ENCODE results near the gene UBXN6.

Gene UBXN6

DNA sequence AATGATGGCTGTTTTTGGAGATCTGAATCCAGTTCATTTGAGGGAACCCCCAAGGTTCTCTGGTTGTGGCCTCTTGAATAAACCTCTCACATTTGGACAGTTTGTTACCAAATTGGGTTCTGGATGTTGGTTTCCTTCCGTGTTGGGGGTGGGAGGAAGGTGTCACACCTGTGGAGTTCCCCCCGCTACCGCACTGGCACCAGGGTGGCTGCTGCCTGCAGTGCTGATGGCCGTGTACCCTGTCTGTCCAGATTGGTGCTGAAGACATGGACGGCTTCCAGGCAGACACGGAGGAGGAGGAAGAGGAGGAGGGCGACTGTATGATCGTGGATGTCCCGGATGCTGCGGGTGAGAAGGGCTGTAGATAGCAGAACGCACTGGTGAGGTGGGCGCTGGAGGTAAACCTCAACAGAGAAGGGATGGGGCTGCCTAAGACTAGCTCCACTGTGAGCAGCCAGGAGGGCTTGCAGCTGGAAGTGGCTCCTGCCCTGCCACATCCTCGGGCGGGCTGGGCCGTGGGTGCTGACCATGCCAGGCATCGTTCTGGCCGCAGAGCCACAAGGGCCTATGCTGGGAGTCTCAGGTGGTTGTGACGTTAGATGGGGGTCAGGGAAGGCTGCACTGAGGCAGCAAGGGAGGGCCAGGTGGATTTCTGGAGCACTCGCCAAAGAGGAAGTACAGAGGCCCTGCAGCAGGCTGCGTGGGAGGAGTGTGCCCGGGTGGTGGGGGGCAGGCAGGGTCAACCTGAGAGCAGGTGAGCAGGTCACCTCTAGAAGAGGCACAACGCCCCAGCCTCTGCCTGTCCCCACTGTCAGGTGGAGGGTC, 15.4 kb downstream of the UBXN6 start:
- no peak overlapping the region for H2AK5ac ChIP-seq (ENCODE audit: low read length, severe bottlenecking)
- H3K36me3 ChIP-seq (ENCODE audit: control insufficient read depth in 1 of 2, insufficient read depth in 2 of 2, low read depth in 1 of 2, low read length in 2 of 2): peaks cover 31 to 51% of the 10 kb centered on the region in 2 experiments
- WGBS: 93% methylated on average over 22 of the region's 22 CpGs
- peaks cover 12% of the 10 kb centered on the region for H3K79me1 ChIP-seq (replicated peaks; ENCODE audit: low read length, poor library complexity, severe bottlenecking)
- no peak overlapping the region for H2BK5ac ChIP-seq (ENCODE audit: low read depth, low read length, poor library complexity, severe bottlenecking)
- no peak overlapping the region for H2BK120ac ChIP-seq (ENCODE audit: low read depth, low read length)
- no peak overlapping the region for H3K4me2 ChIP-seq (ENCODE audit: low read length, poor library complexity, severe bottlenecking)
- H3K27ac ChIP-seq (ENCODE audit: low read length, poor library complexity, severe bottlenecking): no peak overlapping the region
- no peak overlapping the region for H3K23ac ChIP-seq (ENCODE audit: low read length in 2 of 2)
- H2BK12ac ChIP-seq (ENCODE audit: low read length in 2 of 2): no peak overlapping the region
- H3K9me3 ChIP-seq (ENCODE audit: control insufficient read depth, low read length): no peaks in the 10 kb centered on the region
- no peak overlapping the region for H4K8ac ChIP-seq (ENCODE audit: low read length)
- no peaks in the 10 kb centered on the region for H3K27me3 ChIP-seq (ENCODE audit: control insufficient read depth in 1 of 2, insufficient read depth in 1 of 2, low read length in 2 of 2)
- no peak overlapping the region for H2AFZ ChIP-seq (ENCODE audit: low read depth, low read length)
- no peak overlapping the region for H3K4me3 ChIP-seq (ENCODE audit: insufficient read depth in 1 of 2, low read depth in 1 of 2, low read length in 2 of 2)
- no peak overlapping the region for H2BK15ac ChIP-seq (ENCODE audit: low read depth, poor library complexity, severe bottlenecking)
- no peak overlapping the region for H3K14ac ChIP-seq (ENCODE audit: low read length in 2 of 2)
- H4K91ac ChIP-seq (ENCODE audit: low read length): no peak overlapping the region
- H3K18ac ChIP-seq (ENCODE audit: low read depth in 1 of 2, low read length in 2 of 2): no peak overlapping the region
- H3K4ac ChIP-seq (ENCODE audit: low read depth in 1 of 2, low read length in 2 of 2): no peak overlapping the region
- no peak overlapping the region for H3K9ac ChIP-seq (ENCODE audit: low read length)
- DNase-seq: no peak
- no peaks in the 10 kb centered on the region for H3K4me1 ChIP-seq (ENCODE audit: control insufficient read depth, insufficient read depth, low read depth, low read length)

GRCh38 chr19:4439243-4439642, 18.4 kb downstream of the UBXN6 start:
- no peak overlapping the region for H2AFZ ChIP-seq (ENCODE audit: low read depth, low read length)
- no peak for DNase-seq
- H3K27ac ChIP-seq (ENCODE audit: low read length, poor library complexity, severe bottlenecking): no peak overlapping the region
- H3K4me1 ChIP-seq (ENCODE audit: control insufficient read depth, insufficient read depth, low read depth, low read length): peaks cover 2% of the 10 kb centered on the region
- no peak overlapping the region for H3K4me3 ChIP-seq (ENCODE audit: insufficient read depth in 1 of 2, low read depth in 1 of 2, low read length in 2 of 2)
- H3K9ac ChIP-seq (ENCODE audit: low read length): no peak overlapping the region
- no peak overlapping the region for H3K4ac ChIP-seq (ENCODE audit: low read depth in 1 of 2, low read length in 2 of 2)
- no peak overlapping the region for H2BK15ac ChIP-seq (ENCODE audit: low read depth, poor library complexity, severe bottlenecking)
- no peak overlapping the region for H2BK5ac ChIP-seq (ENCODE audit: low read depth, low read length, poor library complexity, severe bottlenecking)
- H3K18ac ChIP-seq (ENCODE audit: low read depth in 1 of 2, low read length in 2 of 2): no peak overlapping the region
- H3K23ac ChIP-seq (ENCODE audit: low read length in 2 of 2): no peak overlapping the region
- no peaks in the 10 kb centered on the region for H3K9me3 ChIP-seq (ENCODE audit: control insufficient read depth, low read length)
- H3K79me1 ChIP-seq (replicated peaks; ENCODE audit: low read length, poor library complexity, severe bottlenecking): peaks cover 9% of the 10 kb centered on the region
- WGBS: 90% methylated on average over 12 of the region's 12 CpGs
- no peak overlapping the region for H3K4me2 ChIP-seq (ENCODE audit: low read length, poor library complexity, severe bottlenecking)
- no peak overlapping the region for H2AK5ac ChIP-seq (ENCODE audit: low read length, severe bottlenecking)
- no peak overlapping the region for H2BK120ac ChIP-seq (ENCODE audit: low read depth, low read length)
- no peak overlapping the region for H4K8ac ChIP-seq (ENCODE audit: low read length)
- no peak overlapping the region for H2BK12ac ChIP-seq (ENCODE audit: low read length in 2 of 2)
- no peaks in the 10 kb centered on the region for H3K27me3 ChIP-seq (ENCODE audit: control insufficient read depth in 1 of 2, insufficient read depth in 1 of 2, low read length in 2 of 2)
- no peak overlapping the region for H3K14ac ChIP-seq (ENCODE audit: low read length in 2 of 2)
- H3K36me3 ChIP-seq (ENCODE audit: control insufficient read depth in 1 of 2, insufficient read depth in 2 of 2, low read depth in 1 of 2, low read length in 2 of 2): peaks cover 2 to 35% of the 10 kb centered on the region in 2 experiments
- H4K91ac ChIP-seq (ENCODE audit: low read length): no peak overlapping the region

- 91% methylated on average over 10 of the region's 10 CpGs for WGBS
- H3K27ac ChIP-seq (ENCODE audit: low read length, poor library complexity, severe bottlenecking): no peak overlapping the region
Observed at GRCh38 chr19:4437103-4437502, 20.5 kb downstream of the UBXN6 start.

GRCh38 chr19:4436231-4436630, 21.4 kb downstream of the UBXN6 start:
- Histone ChIP-seq H3K23ac (ENCODE audit: low read length in 2 of 2) (no peak overlapping the region), H2AK5ac (ENCODE audit: low read length, severe bottlenecking) (no peak overlapping the region), H2BK5ac (ENCODE audit: low read depth, low read length, poor library complexity, severe bottlenecking) (no peak overlapping the region), H2AFZ (ENCODE audit: low read depth, low read length) (no peak overlapping the region), H3K36me3 (ENCODE audit: control insufficient read depth in 1 of 2, insufficient read depth in 2 of 2, low read depth in 1 of 2, low read length in 2 of 2) (peaks cover 23 to 35% of the 10 kb centered on the region in 2 experiments), H3K4me1 (ENCODE audit: control insufficient read depth, insufficient read depth, low read depth, low read length) (peaks cover 2% of the 10 kb centered on the region), H3K79me1 (replicated peaks; ENCODE audit: low read length, poor library complexity, severe bottlenecking) (peaks cover 13% of the 10 kb centered on the region), H2BK15ac (ENCODE audit: low read depth, poor library complexity, severe bottlenecking) (no peak overlapping the region), H3K4me3 (ENCODE audit: insufficient read depth in 1 of 2, low read depth in 1 of 2, low read length in 2 of 2) (no peak overlapping the region), H4K8ac (ENCODE audit: low read length) (no peak overlapping the region), H3K9me3 (ENCODE audit: control insufficient read depth, low read length) (no peaks in the 10 kb centered on the region), H3K27ac (ENCODE audit: low read length, poor library complexity, severe bottlenecking) (no peak overlapping the region), H4K91ac (ENCODE audit: low read length) (no peak overlapping the region), H3K18ac (ENCODE audit: low read depth in 1 of 2, low read length in 2 of 2) (no peak overlapping the region), H3K27me3 (ENCODE audit: control insufficient read depth in 1 of 2, insufficient read depth in 1 of 2, low read length in 2 of 2) (no peaks in the 10 kb centered on the region), H3K4me2 (ENCODE audit: low read length, poor library complexity, severe bottlenecking) (no peak overlapping the region), H2BK12ac (ENCODE audit: low read length in 2 of 2) (no peak overlapping the region), H2BK120ac (ENCODE audit: low read depth, low read length) (no peak overlapping the region), H3K14ac (ENCODE audit: low read length in 2 of 2) (no peak overlapping the region), H3K4ac (ENCODE audit: low read depth in 1 of 2, low read length in 2 of 2) (no peak overlapping the region), H3K9ac (ENCODE audit: low read length) (no peak overlapping the region)
- WGBS: 98% methylated on average over 7 of the region's 7 CpGs
- no peak for DNase-seq

More at GRCh38 chr19:4437103-4437502, 20.5 kb downstream of the UBXN6 start:
- Histone ChIP-seq H3K18ac (ENCODE audit: low read depth in 1 of 2, low read length in 2 of 2) (no peak overlapping the region), H3K9ac (ENCODE audit: low read length) (no peak overlapping the region), H3K79me1 (replicated peaks; ENCODE audit: low read length, poor library complexity, severe bottlenecking) (peaks cover 13% of the 10 kb centered on the region), H2BK15ac (ENCODE audit: low read depth, poor library complexity, severe bottlenecking) (no peak overlapping the region), H4K8ac (ENCODE audit: low read length) (no peak overlapping the region), H2BK12ac (ENCODE audit: low read length in 2 of 2) (no peak overlapping the region), H3K36me3 (ENCODE audit: control insufficient read depth in 1 of 2, insufficient read depth in 2 of 2, low read depth in 1 of 2, low read length in 2 of 2) (peaks cover 14 to 28% of the 10 kb centered on the region in 2 experiments), H3K4me1 (ENCODE audit: control insufficient read depth, insufficient read depth, low read depth, low read length) (peaks cover 2% of the 10 kb centered on the region), H3K23ac (ENCODE audit: low read length in 2 of 2) (no peak overlapping the region), H3K9me3 (ENCODE audit: control insufficient read depth, low read length) (no peaks in the 10 kb centered on the region), H3K4ac (ENCODE audit: low read depth in 1 of 2, low read length in 2 of 2) (no peak overlapping the region), H2BK120ac (ENCODE audit: low read depth, low read length) (no peak overlapping the region), H3K4me3 (ENCODE audit: insufficient read depth in 1 of 2, low read depth in 1 of 2, low read length in 2 of 2) (no peak overlapping the region), H2AK5ac (ENCODE audit: low read length, severe bottlenecking) (no peak overlapping the region), H4K91ac (ENCODE audit: low read length) (no peak overlapping the region), H2BK5ac (ENCODE audit: low read depth, low read length, poor library complexity, severe bottlenecking) (no peak overlapping the region), H3K27me3 (ENCODE audit: control insufficient read depth in 1 of 2, insufficient read depth in 1 of 2, low read length in 2 of 2) (no peaks in the 10 kb centered on the region), H2AFZ (ENCODE audit: low read depth, low read length) (no peak overlapping the region), H3K4me2 (ENCODE audit: low read length, poor library complexity, severe bottlenecking) (no peak overlapping the region), H3K14ac (ENCODE audit: low read length in 2 of 2) (no peak overlapping the region)
- DNase-seq: no peak

Measured in mesenchymal stem cell (in vitro differentiated cells and primary cell).